ENCODE data around the gene IKBKG. TPM values are rescaled to one million over a fixed set of nuclear protein-coding genes. Genes with fewer than 3 reads are reported as not detected.

Gene IKBKG
- polyA plus RNA-seq, 1 of the 3 experiments (the other 2 are of a cell fraction) = 36.4 TPM

DNA sequence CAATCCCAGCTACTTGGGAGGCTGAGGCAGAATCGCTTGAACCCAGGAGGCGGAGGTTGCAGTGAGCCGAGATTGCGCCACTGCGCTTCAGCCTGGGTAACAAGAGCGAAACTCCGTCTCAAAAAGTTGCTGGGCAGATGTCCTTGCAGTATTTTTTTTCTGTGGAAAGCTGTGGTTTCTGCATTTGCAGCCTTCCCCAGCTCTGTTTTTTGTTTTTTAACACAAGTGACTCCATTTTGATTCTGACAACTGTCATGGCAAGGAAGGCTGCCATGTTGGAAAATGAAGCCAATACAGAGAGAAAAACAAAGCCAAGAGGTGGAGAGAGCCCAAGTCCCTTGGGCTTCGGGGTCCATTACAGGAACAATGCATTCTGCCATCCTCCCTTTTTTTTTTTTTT, 45.3 kb upstream of the IKBKG start:
- Histone ChIP-seq H3K27me3 (ENCODE audit: insufficient read depth) (peaks cover 11% of the 10 kb centered on the region), H3K4me1 (ENCODE audit: control insufficient read depth in 1 of 2, insufficient read depth in 2 of 2, low read depth in 1 of 2, low read length in 1 of 2) (no peaks in the 10 kb centered on the region), H3K36me3 (replicated peaks in 1 of 2; ENCODE audit: control insufficient read depth in 1 of 2, insufficient read depth in 2 of 2, low read length in 1 of 2) (no peaks in the 10 kb centered on the region), H3K27ac (ENCODE audit: low read depth in 2 of 2, low read length in 1 of 2) (no peak overlapping the region), H3K4me2 (no peak overlapping the region), H3K4me3 (ENCODE audit: low read depth in 2 of 2, low read length in 1 of 2) (no peak overlapping the region), H2AFZ (ENCODE audit: low read depth) (no peak overlapping the region), H4K20me1 (ENCODE audit: insufficient read depth) (no peaks in the 10 kb centered on the region), H3K9me2 (no peaks in the 10 kb centered on the region), H3K79me2 (ENCODE audit: insufficient read depth) (no peaks in the 10 kb centered on the region), H3F3A (replicated peaks; ENCODE audit: insufficient read depth) (no peaks in the 10 kb centered on the region), H3K9ac (no peak overlapping the region), H3K9me3 (no peaks in the 10 kb centered on the region)
- TF ChIP-seq MEF2A (IDR thresholded peaks at IDR 0.05; ENCODE audit: borderline replicate concordance, low read depth) = no peak
- no peak for TF ChIP-seq RFX5 (IDR thresholded peaks at IDR 0.05; ENCODE audit: low read length)
- TF ChIP-seq, protein P1, sequence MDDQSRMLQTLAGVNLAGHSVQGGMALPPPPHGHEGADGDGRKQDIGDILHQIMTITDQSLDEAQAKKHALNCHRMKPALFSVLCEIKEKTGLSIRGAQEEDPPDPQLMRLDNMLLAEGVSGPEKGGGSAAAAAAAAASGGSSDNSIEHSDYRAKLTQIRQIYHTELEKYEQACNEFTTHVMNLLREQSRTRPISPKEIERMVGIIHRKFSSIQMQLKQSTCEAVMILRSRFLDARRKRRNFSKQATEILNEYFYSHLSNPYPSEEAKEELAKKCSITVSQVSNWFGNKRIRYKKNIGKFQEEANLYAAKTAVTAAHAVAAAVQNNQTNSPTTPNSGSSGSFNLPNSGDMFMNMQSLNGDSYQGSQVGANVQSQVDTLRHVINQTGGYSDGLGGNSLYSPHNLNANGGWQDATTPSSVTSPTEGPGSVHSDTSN (IDR thresholded peaks at IDR 0.05) = no peak
- TF ChIP-seq POLR2AphosphoS5 (IDR thresholded peaks at IDR 0.05; ENCODE audit: low read depth, low read length) = no peak
- no peak for TF ChIP-seq NFIC (IDR thresholded peaks at IDR 0.05; ENCODE audit: borderline replicate concordance)
- no peak for TF ChIP-seq SIN3A (IDR thresholded peaks at IDR 0.05; ENCODE audit: borderline replicate concordance, low read depth, low read length)
- TF ChIP-seq SMC3 (IDR thresholded peaks at IDR 0.05; ENCODE audit: low read depth, low read length) = no peak
- TF ChIP-seq NRF1 (IDR thresholded peaks at IDR 0.05; ENCODE audit: low read depth, low read length) = no peak
- no peak for TF ChIP-seq TAF1 (IDR thresholded peaks at IDR 0.05; ENCODE audit: borderline replicate concordance, low read depth, low read length)
- TF ChIP-seq EZH2phosphoT487 (IDR thresholded peaks at IDR 0.05; ENCODE audit: borderline replicate concordance, low read depth) = no peak
- TF ChIP-seq TEAD4 (IDR thresholded peaks at IDR 0.05; ENCODE audit: borderline replicate concordance, insufficient read depth) = no peak
- no peak for TF ChIP-seq RAD21 (IDR thresholded peaks at IDR 0.05; ENCODE audit: low read length)
- TF ChIP-seq EP300 (IDR thresholded peaks at IDR 0.05; ENCODE audit: borderline replicate concordance in 1 of 2, low read depth in 1 of 2, low read length in 1 of 2) = no peak
- TF ChIP-seq, protein P2, sequence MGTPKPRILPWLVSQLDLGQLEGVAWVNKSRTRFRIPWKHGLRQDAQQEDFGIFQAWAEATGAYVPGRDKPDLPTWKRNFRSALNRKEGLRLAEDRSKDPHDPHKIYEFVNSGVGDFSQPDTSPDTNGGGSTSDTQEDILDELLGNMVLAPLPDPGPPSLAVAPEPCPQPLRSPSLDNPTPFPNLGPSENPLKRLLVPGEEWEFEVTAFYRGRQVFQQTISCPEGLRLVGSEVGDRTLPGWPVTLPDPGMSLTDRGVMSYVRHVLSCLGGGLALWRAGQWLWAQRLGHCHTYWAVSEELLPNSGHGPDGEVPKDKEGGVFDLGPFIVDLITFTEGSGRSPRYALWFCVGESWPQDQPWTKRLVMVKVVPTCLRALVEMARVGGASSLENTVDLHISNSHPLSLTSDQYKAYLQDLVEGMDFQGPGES (IDR thresholded peaks at IDR 0.05; ENCODE audit: low read depth, low read length) = no peak
- TF ChIP-seq, protein P3, sequence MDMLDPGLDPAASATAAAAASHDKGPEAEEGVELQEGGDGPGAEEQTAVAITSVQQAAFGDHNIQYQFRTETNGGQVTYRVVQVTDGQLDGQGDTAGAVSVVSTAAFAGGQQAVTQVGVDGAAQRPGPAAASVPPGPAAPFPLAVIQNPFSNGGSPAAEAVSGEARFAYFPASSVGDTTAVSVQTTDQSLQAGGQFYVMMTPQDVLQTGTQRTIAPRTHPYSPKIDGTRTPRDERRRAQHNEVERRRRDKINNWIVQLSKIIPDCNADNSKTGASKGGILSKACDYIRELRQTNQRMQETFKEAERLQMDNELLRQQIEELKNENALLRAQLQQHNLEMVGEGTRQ (IDR thresholded peaks at IDR 0.05; ENCODE audit: borderline replicate concordance, low read depth, low read length) = no peak
- POLR2A ChIA-PET = no interaction called here
- DNase-seq = no peak
- CTCF ChIA-PET = no interaction called here
- WGBS (ENCODE audit: low lambda C conversion rate) = 76% methylated on average over 8 of the region's 8 CpGs

DNA sequence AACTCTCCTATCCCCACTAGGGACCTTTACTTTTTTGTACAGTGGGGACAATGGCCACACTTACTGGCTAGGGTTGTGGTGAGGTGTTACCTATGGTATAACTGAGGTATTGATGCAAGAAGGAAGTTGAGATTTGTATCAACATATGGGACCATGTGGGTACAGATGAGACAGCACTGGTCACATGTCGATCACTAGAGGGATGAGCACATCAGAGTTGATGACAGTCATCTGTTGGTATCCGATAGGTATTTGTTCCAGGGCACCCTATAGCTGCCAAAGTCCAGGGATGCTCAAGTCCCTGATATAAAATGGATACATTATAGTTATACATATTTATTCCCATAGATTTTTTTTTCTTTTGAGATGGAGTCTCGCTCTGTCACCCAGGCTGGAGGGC, 44.4 kb upstream of the IKBKG start:
- CTCF ChIA-PET = no interaction called here
- no peak overlapping the region for H3K4me3 ChIP-seq (ENCODE audit: low read depth in 2 of 2, low read length in 1 of 2)
- DNase-seq = no peak
- POLR2A ChIA-PET = no interaction called here
- no peaks in the 10 kb centered on the region for H3F3A ChIP-seq (replicated peaks; ENCODE audit: insufficient read depth)
- H3K27ac ChIP-seq (ENCODE audit: low read depth in 2 of 2, low read length in 1 of 2) = no peak overlapping the region
- no peaks in the 10 kb centered on the region for H3K4me1 ChIP-seq (ENCODE audit: control insufficient read depth in 1 of 2, insufficient read depth in 2 of 2, low read depth in 1 of 2, low read length in 1 of 2)
- H3K27me3 ChIP-seq (ENCODE audit: insufficient read depth) = peaks cover 6% of the 10 kb centered on the region; the same call in 1 of the 2 replicates
- no peak overlapping the region for H3K9ac ChIP-seq
- no peak overlapping the region for H3K4me2 ChIP-seq
- no peaks in the 10 kb centered on the region for H3K79me2 ChIP-seq (ENCODE audit: insufficient read depth)
- no peaks in the 10 kb centered on the region for H4K20me1 ChIP-seq (ENCODE audit: insufficient read depth)
- 18% methylated on average over 3 of the region's 3 CpGs for WGBS (ENCODE audit: low lambda C conversion rate)
- no peaks in the 10 kb centered on the region for H3K9me3 ChIP-seq
- H3K9me2 ChIP-seq = no peaks in the 10 kb centered on the region
- no peaks in the 10 kb centered on the region for H3K36me3 ChIP-seq (replicated peaks in 1 of 2; ENCODE audit: control insufficient read depth in 1 of 2, insufficient read depth in 2 of 2, low read length in 1 of 2)
- H2AFZ ChIP-seq (ENCODE audit: low read depth) = no peak overlapping the region
- TF ChIP-seq RCOR1 (IDR thresholded peaks at IDR 0.05; ENCODE audit: low read length) = no peak
- TF ChIP-seq, protein P3 (IDR thresholded peaks at IDR 0.05; ENCODE audit: borderline replicate concordance, low read depth, low read length) = no peak
- TF ChIP-seq GATA2 (CRISPR knock-in tag; IDR thresholded peaks at IDR 0.05) = no peak
- TF ChIP-seq, protein P4, sequence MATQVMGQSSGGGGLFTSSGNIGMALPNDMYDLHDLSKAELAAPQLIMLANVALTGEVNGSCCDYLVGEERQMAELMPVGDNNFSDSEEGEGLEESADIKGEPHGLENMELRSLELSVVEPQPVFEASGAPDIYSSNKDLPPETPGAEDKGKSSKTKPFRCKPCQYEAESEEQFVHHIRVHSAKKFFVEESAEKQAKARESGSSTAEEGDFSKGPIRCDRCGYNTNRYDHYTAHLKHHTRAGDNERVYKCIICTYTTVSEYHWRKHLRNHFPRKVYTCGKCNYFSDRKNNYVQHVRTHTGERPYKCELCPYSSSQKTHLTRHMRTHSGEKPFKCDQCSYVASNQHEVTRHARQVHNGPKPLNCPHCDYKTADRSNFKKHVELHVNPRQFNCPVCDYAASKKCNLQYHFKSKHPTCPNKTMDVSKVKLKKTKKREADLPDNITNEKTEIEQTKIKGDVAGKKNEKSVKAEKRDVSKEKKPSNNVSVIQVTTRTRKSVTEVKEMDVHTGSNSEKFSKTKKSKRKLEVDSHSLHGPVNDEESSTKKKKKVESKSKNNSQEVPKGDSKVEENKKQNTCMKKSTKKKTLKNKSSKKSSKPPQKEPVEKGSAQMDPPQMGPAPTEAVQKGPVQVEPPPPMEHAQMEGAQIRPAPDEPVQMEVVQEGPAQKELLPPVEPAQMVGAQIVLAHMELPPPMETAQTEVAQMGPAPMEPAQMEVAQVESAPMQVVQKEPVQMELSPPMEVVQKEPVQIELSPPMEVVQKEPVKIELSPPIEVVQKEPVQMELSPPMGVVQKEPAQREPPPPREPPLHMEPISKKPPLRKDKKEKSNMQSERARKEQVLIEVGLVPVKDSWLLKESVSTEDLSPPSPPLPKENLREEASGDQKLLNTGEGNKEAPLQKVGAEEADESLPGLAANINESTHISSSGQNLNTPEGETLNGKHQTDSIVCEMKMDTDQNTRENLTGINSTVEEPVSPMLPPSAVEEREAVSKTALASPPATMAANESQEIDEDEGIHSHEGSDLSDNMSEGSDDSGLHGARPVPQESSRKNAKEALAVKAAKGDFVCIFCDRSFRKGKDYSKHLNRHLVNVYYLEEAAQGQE (IDR thresholded peaks at IDR 0.05; ENCODE audit: low read depth, low read length) = no peak
- TF ChIP-seq MXI1 (IDR thresholded peaks at IDR 0.05; ENCODE audit: low read depth, low read length) = no peak
- TF ChIP-seq, protein P1 (IDR thresholded peaks at IDR 0.05) = no peak
- TF ChIP-seq GABPA (IDR thresholded peaks at IDR 0.05; ENCODE audit: low read depth) = no peak

Measured in SK-N-SH (cell line).